Caki2 (cell line): Measurements from ENCODE around the gene CACNG3. TPM values are rescaled to one million over a fixed set of nuclear protein-coding genes. Genes with fewer than 3 reads are reported as not detected.
"Not testable (repeated sequence)": the region's sequence is repeated elsewhere in the genome, so short reads cannot be mapped to it uniquely, and the experiment has no call there.

Experiments used
- DNase-seq: peaks from one replicate; pipeline ENCODE4 v3.0.0-alpha.2; 2015; ENCODE audit warnings: low read depth
- in situ Hi-C: cut with HindIII; loops from 2 replicates; pipeline ENCODE4 v1.10.0; 2016; ENCODE audit warnings: low sequenced_read_pairs, low pct_unique_long_range_greater_than_20kb, mixed read lengths
- total RNA-seq: library from RNA; depleted of rRNA; stranded (reverse); fragments of >200 nt; shearing (Covaris generic); gene quantifications from 2 replicates; pipeline ENCODE4 v1.2.3, GENCODE V29; 2014; ENCODE audit warnings: low replicate concordance; rRNA removed

CACNG3 gene
- not detected in 2 replicates for total RNA-seq

- in situ Hi-C loops: no loop called here
- DNase-seq: peak; percentile 48
Observed at GRCh38 chr16:24255456-24256371, at the start of gene CACNG3. TSS of gene CACNG3 (plus strand) at chr16:24256335. CDS start at chr16:24256755, 420 bp downstream.

- no peak for DNase-seq
- in situ Hi-C loops: no loop called here
Observed at GRCh38 chr16:24206926-24207325, 49.2 kb upstream of the CACNG3 start.

- in situ Hi-C loops: no loop called here
- no peak for DNase-seq
Observed at GRCh38 chr16:24208710-24209109, 47.4 kb upstream of the CACNG3 start.

GRCh38 chr16:24214992-24215391 is 41.1 kb upstream of the CACNG3 start:
- in situ Hi-C loops: no loop called here
- no peak for DNase-seq

- in situ Hi-C loops: no loop called here
- DNase-seq: no peak
Observed at GRCh38 chr16:24216961-24217360, 39.2 kb upstream of the CACNG3 start.

GRCh38 chr16:24217461-24217860 is 38.7 kb upstream of the CACNG3 start:
- in situ Hi-C loops: no loop called here
- no peak for DNase-seq

- in situ Hi-C loops: no loop called here
- DNase-seq: no peak
Observed at GRCh38 chr16:24218299-24218698, 37.8 kb upstream of the CACNG3 start.

GRCh38 chr16:24221219-24221618 is 34.9 kb upstream of the CACNG3 start:
- in situ Hi-C loops: no loop called here
- DNase-seq: no peak

- in situ Hi-C loops: no loop called here
- DNase-seq: no peak
Observed at GRCh38 chr16:24228514-24228913, 27.6 kb upstream of the CACNG3 start.

GRCh38 chr16:24232936-24233335 is 23.2 kb upstream of the CACNG3 start:
- in situ Hi-C loops: no loop called here
- no peak for DNase-seq

GRCh38 chr16:24234737-24235136 is 21.4 kb upstream of the CACNG3 start:
- DNase-seq: no peak

GRCh38 chr16:24235806-24236205 is 20.3 kb upstream of the CACNG3 start:
- DNase-seq: no peak
- in situ Hi-C loops: no loop called here

More at GRCh38 chr16:24234737-24235136, 21.4 kb upstream of the CACNG3 start:
- in situ Hi-C loops: no loop called here

- DNase-seq, in situ Hi-C loops: not testable (repeated sequence)
Observed at GRCh38 chr16:24238846-24239245, 17.3 kb upstream of the CACNG3 start.

GRCh38 chr16:24246911-24247607 is 9.1 kb upstream of the CACNG3 start:
- DNase-seq: no peak
- in situ Hi-C loops: no loop called here

- in situ Hi-C loops: no loop called here
- DNase-seq: peak; percentile 39
Observed at GRCh38 chr16:24253192-24253591, 2.9 kb upstream of the CACNG3 start.

GRCh38 chr16:24257958-24258357 is 1.8 kb downstream of the CACNG3 start:
- in situ Hi-C loops: no loop called here
- DNase-seq: no peak

GRCh38 chr16:24258791-24259190 is 2.7 kb downstream of the CACNG3 start:
- in situ Hi-C loops: no loop called here

GRCh38 chr16:24262816-24263215 is 6.7 kb downstream of the CACNG3 start:
- in situ Hi-C loops: no loop called here
- no peak for DNase-seq

More at GRCh38 chr16:24258791-24259190, 2.7 kb downstream of the CACNG3 start:
- DNase-seq: no peak

- in situ Hi-C loops: no loop called here
- no peak for DNase-seq
Observed at GRCh38 chr16:24270721-24271442, 14.7 kb downstream of the CACNG3 start.
